ENCODE measurements around the gene CFAP97D2. TPM values are rescaled to one million over a fixed set of nuclear protein-coding genes. Genes with fewer than 3 reads are reported as not detected.

The CFAP97D2 gene
- total RNA-seq, 1 donor from 2014 or later: not detected

GRCh38 chr13:114203536-114203935 is 24.5 kb downstream of the CFAP97D2 start:
- no peaks in the 10 kb centered on the region for H3K36me3 Mint-ChIP-seq (ENCODE audit: insufficient read depth)
- TF ChIP-seq, protein P1, sequence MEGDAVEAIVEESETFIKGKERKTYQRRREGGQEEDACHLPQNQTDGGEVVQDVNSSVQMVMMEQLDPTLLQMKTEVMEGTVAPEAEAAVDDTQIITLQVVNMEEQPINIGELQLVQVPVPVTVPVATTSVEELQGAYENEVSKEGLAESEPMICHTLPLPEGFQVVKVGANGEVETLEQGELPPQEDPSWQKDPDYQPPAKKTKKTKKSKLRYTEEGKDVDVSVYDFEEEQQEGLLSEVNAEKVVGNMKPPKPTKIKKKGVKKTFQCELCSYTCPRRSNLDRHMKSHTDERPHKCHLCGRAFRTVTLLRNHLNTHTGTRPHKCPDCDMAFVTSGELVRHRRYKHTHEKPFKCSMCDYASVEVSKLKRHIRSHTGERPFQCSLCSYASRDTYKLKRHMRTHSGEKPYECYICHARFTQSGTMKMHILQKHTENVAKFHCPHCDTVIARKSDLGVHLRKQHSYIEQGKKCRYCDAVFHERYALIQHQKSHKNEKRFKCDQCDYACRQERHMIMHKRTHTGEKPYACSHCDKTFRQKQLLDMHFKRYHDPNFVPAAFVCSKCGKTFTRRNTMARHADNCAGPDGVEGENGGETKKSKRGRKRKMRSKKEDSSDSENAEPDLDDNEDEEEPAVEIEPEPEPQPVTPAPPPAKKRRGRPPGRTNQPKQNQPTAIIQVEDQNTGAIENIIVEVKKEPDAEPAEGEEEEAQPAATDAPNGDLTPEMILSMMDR (IDR thresholded peaks at IDR 0.05; ENCODE audit: unreplicated experiment): no peak
- no peak for DNase-seq (ENCODE audit: low spot score, unreplicated experiment)
- H3K4me3 Mint-ChIP-seq (ENCODE audit: low read depth): no peak overlapping the region
- H3K9me3 Mint-ChIP-seq (ENCODE audit: low read depth): peaks cover 11% of the 10 kb centered on the region
- no peaks in the 10 kb centered on the region for H3K27me3 Mint-ChIP-seq
- H3K4me1 Mint-ChIP-seq (ENCODE audit: low read depth): no peaks in the 10 kb centered on the region
- no peak overlapping the region for H3K27ac Mint-ChIP-seq

DNA sequence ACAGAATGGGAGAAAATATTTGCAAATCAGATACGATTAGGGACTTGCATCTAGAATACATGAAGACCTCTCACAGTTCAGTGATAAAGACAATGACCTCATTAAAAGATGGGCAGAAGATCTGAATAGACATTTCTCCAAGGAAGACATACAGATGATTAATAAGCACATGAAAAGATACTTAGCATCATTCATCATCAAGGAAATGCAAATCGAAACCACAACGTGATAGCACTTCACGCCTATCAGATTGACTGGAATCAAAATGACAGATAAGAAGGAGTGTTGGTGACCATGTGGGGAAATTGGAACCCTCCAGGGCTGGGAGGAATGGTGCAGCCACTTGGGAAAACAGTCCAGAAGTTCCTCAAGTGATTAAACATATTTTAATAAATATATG is 25.8 kb downstream of the CFAP97D2 start:
- H3K27ac Mint-ChIP-seq: no peak overlapping the region
- TF ChIP-seq, protein P1 (IDR thresholded peaks at IDR 0.05; ENCODE audit: unreplicated experiment): no peak
- DNase-seq (ENCODE audit: low spot score, unreplicated experiment): no peak
- H3K9me3 Mint-ChIP-seq (ENCODE audit: low read depth): peaks cover 11% of the 10 kb centered on the region
- H3K36me3 Mint-ChIP-seq (ENCODE audit: insufficient read depth): no peaks in the 10 kb centered on the region
- H3K4me1 Mint-ChIP-seq (ENCODE audit: low read depth): no peaks in the 10 kb centered on the region
- H3K27me3 Mint-ChIP-seq: no peaks in the 10 kb centered on the region
- H3K4me3 Mint-ChIP-seq (ENCODE audit: low read depth): no peak overlapping the region

DNA sequence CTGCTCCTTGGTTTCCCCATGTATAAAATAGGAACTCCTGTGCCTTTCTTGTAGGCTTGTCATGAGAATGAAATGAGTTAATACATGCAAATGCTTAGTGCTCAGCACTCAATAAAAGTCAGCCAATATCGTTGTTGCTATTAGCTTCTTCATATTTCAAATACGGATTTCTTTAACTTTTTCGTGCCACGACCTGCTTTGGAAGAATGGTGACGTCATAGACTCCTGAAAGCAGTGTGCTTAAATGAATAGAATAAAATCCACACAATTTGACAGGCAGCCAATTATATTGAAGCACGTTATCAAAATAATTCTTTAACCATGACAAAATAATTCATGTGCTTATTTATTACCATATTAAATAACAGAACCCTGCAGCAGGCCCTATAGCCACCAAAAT is 29.1 kb downstream of the CFAP97D2 start:
- Mint-ChIP-seq H3K9me3 (ENCODE audit: low read depth) (peaks cover 11% of the 10 kb centered on the region), H3K27me3 (peaks cover 8% of the 10 kb centered on the region), H3K36me3 (ENCODE audit: insufficient read depth) (no peaks in the 10 kb centered on the region), H3K4me3 (ENCODE audit: low read depth) (no peak overlapping the region), H3K4me1 (ENCODE audit: low read depth) (no peaks in the 10 kb centered on the region), H3K27ac (no peak overlapping the region)
- DNase-seq (ENCODE audit: low spot score, unreplicated experiment): no peak
- TF ChIP-seq, protein P1 (IDR thresholded peaks at IDR 0.05; ENCODE audit: unreplicated experiment): no peak

GRCh38 chr13:114211446-114212157 is 32.5 kb downstream of the CFAP97D2 start:
- TF ChIP-seq, protein P1 (IDR thresholded peaks at IDR 0.05; ENCODE audit: unreplicated experiment): no peak
- Mint-ChIP-seq H3K4me1 (ENCODE audit: low read depth) (no peaks in the 10 kb centered on the region), H3K9me3 (ENCODE audit: low read depth) (peaks cover 3% of the 10 kb centered on the region), H3K27me3 (peaks cover 11% of the 10 kb centered on the region), H3K27ac (no peak overlapping the region), H3K4me3 (ENCODE audit: low read depth) (no peak overlapping the region), H3K36me3 (ENCODE audit: insufficient read depth) (no peaks in the 10 kb centered on the region)
- DNase-seq (ENCODE audit: low spot score, unreplicated experiment): no peak

DNA sequence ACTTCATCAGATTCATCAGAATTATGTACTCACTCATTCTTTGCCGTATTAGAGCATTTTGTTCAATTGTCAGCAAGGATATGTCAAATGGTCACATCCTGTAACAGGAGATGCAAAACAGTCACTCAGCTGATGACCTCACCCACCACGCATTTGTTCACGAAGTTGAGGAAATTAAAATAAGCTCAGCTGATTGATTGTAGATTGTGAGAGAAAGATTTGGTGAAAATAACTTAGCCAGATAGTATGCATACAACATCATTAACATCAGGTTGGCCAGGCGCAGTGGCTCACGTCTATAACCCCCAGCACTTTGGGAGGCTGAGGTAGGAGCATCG is 33.1 kb downstream of the CFAP97D2 start:
- no peaks in the 10 kb centered on the region for H3K36me3 Mint-ChIP-seq (ENCODE audit: insufficient read depth)
- no peak overlapping the region for H3K4me3 Mint-ChIP-seq (ENCODE audit: low read depth)
- no peak overlapping the region for H3K27ac Mint-ChIP-seq
- H3K27me3 Mint-ChIP-seq: peaks cover 11% of the 10 kb centered on the region
- no peak for DNase-seq (ENCODE audit: low spot score, unreplicated experiment)
- peaks cover 3% of the 10 kb centered on the region for H3K9me3 Mint-ChIP-seq (ENCODE audit: low read depth)
- TF ChIP-seq, protein P1 (IDR thresholded peaks at IDR 0.05; ENCODE audit: unreplicated experiment): no peak
- H3K4me1 Mint-ChIP-seq (ENCODE audit: low read depth): no peaks in the 10 kb centered on the region
